ENCODE data around the gene CIRBP.

CIRBP gene

GRCh38 chr19:1257475-1258162, 11.5 kb upstream of the CIRBP start:
- DNase-seq: no peak

GRCh38 chr19:1258163-1258492, 11.0 kb upstream of the CIRBP start:
- no peak for DNase-seq

- DNase-seq: no peak
Observed at GRCh38 chr19:1258707-1259205, 10.4 kb upstream of the CIRBP start.

GRCh38 chr19:1259206-1259875, 9.8 kb upstream of the CIRBP start:
- DNase-seq: no peak

GRCh38 chr19:1259876-1260748, 9.0 kb upstream of the CIRBP start:
- no peak for DNase-seq

GRCh38 chr19:1260749-1261537, 8.2 kb upstream of the CIRBP start:
- DNase-seq: peak; percentile 89

GRCh38 chr19:1261538-1261797, 7.7 kb upstream of the CIRBP start:
- no peak for DNase-seq

GRCh38 chr19:1261798-1262622, 7.1 kb upstream of the CIRBP start:
- no peak for DNase-seq

- no peak for DNase-seq
Observed at GRCh38 chr19:1262623-1263123, 6.5 kb upstream of the CIRBP start.

GRCh38 chr19:1263188-1263587, 5.9 kb upstream of the CIRBP start:
- DNase-seq: no peak

GRCh38 chr19:1264801-1265614, 4.1 kb upstream of the CIRBP start:
- DNase-seq: no peak

GRCh38 chr19:1265615-1266128, 3.5 kb upstream of the CIRBP start:
- DNase-seq: no peak

- no peak for DNase-seq
Observed at GRCh38 chr19:1266129-1266915, 2.8 kb upstream of the CIRBP start.

- DNase-seq: no peak
Observed at GRCh38 chr19:1266916-1267476, 2.1 kb upstream of the CIRBP start.

- no peak for DNase-seq
Observed at GRCh38 chr19:1267477-1268225, 1.5 kb upstream of the CIRBP start.

- no peak for DNase-seq
Observed at GRCh38 chr19:1268226-1269064, 687 bp upstream of the CIRBP start.

GRCh38 chr19:1269478-1270212, 513 bp downstream of the CIRBP start:
- DNase-seq: peak; percentile 71
